ENCODE data around the gene GPATCH8.
"Not testable (repeated sequence)": the region's sequence is repeated elsewhere in the genome, so short reads cannot be mapped to it uniquely, and the experiment has no call there.

The GPATCH8 gene

DNA sequence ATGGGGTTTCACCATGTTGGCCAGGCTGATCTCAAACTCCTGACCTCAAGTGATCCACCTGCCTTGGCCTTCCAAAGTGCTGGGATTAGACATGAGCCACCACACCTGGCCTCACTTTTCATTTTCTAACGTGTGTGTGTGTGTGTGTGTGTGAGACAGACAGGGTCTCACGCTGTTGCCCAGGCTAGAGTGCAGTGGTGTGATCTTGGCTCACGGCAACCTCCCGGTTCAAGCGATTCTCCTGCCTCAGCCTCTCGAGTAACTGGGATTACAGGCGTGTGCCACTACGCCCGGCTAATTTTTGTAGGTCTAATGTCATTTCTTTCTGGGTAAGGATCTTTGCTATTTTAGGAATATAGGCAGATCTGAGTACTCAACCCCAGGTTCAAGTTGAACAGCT lies 109.1 kb downstream of the GPATCH8 start:
- DNase-seq, result not testable (repeated sequence)

DNA sequence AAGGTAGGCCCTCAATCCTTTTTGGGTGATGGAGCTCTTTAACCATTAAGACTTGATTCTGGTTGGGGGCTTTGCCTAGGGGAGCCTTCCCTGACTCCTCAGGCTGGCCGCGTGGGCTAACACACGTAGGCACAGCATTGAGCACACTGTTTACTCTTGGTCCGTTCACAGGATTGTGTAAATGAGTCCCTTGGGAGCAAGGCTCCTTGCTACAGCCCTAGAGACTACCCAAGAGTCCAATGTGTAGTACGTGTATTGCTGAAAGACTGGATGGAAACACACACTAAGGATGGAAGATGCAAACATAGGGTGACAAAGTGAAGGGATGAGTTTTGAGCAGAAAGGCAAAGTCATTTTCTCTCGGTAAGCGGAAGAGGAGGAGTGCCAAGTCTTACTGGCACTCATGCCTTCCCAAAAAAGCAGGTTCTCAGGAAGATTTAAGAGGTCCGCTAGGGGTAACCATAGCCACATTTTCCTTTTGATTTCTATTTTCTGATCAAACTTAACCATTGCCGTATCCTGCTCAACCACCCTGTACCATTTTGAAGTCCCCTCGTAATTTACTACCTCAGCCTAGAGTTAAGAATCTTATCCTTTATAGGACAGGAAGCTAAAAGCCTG lies 112.8 kb downstream of the GPATCH8 start:
- no peak for DNase-seq

DNA sequence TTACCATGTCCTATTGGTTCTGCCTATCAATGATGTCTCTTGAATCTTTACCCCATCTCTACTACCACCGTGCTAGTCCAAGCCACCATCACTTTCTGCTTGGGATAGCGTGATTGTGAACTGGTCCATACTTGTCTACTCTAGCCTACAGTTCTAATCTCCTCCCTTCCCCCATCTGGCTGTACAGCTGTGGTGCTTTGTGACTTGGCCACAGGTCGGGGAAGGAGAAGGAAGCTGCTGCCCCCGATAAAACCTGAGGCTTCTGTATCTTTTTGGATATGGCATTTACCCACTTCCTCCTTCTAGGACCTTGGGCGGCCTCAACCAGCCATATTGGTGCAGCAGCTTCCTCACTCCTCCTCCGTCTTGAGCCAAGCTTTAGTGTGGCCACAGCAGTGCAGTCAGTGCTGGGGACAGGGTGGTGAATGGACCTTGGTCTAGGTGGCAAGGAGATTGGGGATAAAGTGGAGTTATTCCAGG lies 113.4 kb downstream of the GPATCH8 start:
- peak; percentile 88 for DNase-seq

DNA sequence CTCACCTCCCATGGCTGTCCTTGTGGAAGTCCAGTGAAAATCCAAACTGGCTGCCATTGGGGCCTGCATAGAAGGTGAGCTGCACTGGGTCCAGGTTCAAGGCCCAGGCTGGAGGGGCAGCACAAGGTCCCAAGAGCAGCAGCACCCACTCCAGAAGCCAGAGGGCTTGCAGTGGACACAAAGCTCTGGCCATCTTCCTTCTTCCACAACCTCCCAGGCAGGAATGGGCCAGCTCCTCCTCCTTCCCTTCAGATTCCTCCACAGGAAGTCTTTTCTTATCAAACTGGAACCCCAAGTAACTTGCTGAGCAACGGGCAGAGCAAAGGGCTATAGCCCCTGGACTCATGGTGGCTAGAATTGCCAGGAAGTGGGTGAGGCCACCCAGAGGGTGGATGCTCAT lies 113.9 kb downstream of the GPATCH8 start, which contains the start of gene ITGA2B:
TSS of gene ITGA2B (minus strand) at position 369 of the 400 bp plus-strand sequence. CDS start at position 193, 176 bp downstream.
- no peak for DNase-seq

DNA sequence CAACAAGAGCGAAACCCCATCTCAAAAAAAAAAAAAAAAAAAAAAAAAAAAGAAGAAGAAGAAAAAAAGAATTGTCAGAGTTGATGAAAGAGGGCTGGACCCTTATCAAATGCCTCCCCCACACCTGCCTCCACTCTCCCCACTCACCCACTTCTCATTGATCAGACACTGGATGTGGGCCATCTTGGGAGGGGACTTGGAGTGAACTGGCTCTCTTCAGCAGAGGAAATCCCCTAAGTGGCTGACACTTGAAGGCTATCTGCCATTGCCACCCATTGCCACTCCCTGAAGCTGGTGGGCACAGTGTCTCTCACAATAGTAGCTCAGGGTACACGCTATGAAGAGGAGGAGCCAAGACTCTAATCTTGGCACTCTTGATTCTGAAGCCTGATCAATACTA lies 115.4 kb downstream of the GPATCH8 start:
- no peak for DNase-seq

DNA sequence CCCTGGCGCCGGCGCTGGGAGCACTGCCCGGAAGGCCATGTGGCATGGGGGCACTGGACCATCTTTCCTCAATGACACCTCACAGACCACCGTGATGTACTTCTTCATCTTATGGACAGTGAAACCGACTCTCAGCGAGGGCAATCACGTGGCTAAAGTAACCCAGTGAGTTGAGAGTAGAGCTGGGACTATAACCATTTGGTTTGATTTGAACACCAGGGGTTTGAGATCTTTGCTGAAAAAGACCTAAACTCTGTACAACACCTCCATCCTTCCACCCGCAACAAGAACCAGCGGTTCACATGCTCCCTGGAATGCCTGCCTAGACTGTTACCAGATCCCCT lies 117.1 kb downstream of the GPATCH8 start:
- no peak for DNase-seq

DNA sequence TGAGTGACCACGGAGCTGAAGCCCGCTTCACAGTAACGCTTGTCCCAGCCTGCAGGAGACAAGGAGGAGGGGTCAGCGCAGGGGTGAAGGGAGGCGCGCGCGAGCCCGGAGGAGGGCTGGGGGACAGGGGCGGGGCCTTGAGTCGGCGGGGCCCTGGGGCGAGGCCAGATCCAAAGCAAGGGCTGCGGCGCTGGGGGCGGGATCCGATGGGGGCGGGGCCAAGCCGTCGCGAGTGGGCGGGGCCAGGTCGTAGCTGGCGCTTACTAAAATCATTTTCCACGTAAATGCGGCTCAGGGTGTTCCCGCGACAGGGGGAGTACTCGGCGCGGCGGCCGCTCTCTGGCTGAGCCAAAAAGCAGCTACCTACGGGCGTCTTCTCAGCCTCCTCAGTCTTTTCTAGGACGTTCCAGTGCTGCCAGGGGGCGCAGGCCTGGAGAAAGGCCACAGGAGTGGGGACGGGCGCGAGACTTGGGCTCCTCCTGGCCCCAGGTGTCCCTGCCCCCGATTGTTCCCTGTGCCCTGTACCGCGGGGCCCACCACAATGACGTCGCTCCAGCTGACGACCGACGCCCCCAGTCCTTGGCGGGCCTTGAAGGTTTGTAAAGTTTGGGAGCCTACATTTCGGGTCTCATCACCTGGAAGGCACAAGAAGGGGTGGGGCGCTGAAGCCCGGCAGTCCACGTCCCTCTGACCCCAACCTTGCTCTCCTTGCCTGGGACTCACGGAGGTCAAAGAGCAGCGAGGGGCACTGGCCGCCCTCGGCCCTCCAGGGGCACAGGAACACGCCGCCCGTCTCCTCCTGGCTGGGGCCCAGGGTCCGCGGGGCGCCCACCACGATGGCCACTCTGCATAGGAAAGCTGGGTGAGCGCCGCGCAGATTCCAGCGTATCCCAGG lies 117.7 kb downstream of the GPATCH8 start:
- no peak for DNase-seq

DNA sequence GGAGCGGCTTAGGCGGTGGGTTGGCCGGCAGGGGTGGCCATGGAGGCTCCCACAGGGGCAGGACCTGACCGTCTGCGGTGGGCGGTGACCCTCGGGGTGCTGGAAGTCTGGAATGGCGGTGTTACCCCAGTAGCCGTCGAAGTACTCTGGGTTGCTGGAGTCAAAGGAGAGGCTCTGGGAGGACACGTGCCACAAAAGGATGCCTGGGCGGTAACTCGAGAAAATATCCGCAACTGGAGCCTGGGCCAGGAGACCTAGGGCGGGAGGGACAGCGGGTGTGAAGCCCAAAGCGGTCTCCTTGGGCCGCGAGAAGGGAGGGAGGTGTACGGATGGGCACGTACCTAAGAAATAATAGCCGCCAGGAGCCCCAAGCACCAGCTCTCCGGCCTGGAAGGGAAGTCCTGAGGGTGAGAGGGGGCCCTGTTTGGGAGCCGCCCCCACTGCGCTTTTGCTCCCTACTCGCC lies 118.4 kb downstream of the GPATCH8 start:
- no peak for DNase-seq

DNA sequence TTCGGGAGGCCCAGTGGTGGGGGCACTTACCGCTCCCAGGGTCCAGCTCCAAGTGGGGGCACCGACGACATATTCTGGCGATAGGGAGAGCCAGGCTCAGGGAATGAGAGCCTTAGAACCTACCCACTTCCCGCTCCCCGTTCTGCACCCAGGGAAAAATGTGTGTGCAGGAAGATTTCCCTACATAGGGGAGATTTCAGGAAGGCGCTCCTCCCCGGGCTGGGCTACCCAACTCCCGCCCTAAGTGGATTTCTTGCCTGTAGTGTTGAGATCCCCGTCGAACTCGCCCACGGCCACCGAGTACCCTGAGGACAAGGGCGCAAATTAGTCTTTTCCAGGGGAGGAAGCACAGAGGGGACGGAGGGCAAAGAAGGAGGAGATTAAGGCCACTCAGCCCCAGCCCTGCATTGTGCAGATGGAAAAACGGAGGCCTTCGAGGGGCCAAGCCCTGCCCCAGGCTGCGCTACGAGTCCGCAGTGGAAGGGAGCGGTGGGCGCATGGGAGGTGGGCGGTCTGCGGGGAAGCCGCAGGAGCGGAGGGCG lies 118.9 kb downstream of the GPATCH8 start:
- no peak for DNase-seq

DNA sequence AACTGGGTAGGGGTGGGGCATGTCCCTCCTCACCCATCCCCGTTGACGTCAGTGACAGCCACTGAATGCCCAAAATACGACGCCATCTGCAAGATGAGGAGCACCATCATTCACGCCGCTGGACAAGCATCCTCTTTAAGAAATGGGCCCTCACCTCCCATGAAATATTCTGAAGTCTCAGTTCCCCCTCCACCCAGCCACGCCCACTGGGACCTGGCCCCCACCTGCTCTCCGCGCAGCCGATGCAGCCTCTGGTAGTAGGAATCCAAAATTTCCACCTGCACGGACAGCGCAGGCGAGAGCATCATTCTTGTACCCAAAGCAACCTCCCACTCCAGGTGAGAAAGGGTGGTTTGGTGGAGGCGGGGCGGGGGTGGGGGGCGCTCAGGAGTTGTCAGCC lies 119.3 kb downstream of the GPATCH8 start:
- DNase-seq, result no peak

DNA sequence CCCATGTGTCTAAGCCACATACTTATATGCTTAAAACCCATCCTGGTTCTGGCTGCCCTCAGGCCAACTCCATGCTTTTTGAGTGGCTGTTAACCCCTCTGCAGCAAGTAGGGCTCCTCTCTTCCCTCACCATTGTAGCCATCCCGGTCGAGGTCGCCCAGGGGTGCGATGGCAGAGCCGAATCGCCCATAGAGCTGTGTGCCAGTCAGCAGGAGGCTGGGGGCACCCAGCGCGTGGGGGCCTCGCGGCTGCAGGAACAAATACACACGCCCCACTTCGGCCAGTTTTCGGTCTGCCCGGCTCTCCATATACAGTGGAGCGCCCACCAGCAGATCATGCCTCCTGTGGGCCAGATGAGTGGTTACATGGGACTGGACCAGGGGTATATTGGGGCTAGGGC lies 119.8 kb downstream of the GPATCH8 start:
- no peak for DNase-seq

DNA sequence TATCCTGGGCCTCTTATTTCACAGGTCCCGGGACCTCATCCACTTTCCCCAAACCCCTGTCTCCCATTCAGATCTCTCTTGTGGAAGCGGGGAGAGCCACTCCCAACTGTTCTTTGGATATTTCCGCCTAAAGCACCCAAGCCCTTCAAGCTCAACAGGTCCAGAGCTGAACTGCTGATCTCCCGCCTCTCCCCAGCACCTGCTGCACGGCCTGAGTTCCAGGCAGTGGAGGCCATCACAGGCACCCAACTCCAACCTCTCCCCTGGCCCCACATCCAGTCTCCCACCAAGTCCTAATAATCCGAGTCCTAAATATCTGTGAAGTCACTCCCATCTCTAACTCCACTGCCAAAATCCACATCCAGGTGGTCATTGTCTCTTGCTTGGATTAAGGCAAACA lies 120.3 kb downstream of the GPATCH8 start:
- DNase-seq, result no peak

DNA sequence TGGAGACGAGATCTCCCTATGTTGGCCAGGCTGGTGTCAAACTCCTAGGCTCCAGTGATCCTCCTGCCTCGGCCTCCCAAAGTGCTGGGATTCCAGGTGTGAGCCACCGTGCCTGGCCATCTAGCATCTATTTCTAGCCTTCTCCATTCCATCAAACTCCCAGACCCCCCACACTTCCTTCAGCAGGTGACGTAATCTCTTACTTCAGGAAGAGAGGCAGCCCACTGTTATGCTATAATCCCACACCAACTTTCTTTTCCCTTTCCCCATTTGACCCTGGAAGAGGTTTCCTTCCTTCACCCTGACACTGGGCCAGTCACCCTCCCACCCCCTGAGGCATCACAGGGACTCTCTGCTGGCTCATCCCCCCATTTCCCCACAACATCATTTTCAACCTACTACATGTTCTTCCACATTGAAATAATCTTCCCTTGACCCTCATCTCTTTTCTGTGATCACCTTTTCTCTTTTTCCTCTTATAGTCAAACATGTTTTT lies 121.3 kb downstream of the GPATCH8 start:
- no peak for DNase-seq

DNA sequence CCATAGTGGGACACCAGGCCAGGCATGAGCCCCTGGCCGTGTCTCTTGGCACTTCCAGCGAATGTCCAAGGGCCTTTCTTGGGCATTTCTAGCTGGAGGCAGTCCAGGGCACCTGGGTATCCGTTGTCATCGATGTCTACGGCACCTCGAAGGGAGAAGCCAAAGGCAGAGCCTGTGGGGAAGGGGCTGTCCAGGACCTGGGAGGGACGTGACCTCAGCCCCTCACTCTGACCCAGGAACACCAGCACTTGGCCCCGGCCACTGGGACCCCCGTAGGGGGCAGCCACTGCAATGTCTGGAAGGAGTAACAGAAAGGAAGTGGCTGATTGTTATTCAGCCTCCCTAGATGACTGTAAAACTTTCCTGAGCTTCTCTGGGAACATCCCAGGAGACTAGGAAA lies 122.4 kb downstream of the GPATCH8 start:
- no peak for DNase-seq

DNA sequence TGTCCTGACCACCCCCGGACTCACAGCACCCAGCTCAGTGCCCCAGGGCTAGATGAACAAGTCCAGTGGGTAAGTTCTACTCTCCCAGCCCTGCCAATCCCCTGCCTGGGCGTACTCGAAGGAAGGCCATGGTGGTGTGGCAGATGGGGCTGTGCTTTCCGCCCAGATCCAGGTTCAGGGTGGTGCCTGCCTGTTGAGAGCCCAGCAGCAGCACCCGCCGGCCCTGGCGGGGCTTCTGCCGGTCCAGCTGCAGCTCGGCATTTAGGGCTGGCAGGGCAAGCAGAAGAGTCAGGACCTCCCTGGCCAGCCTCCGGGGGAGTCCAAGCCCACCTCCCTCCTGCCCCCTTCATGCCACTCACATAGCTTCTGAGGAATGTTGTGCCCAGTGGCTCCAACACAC lies 123.3 kb downstream of the GPATCH8 start:
- DNase-seq, result no peak

DNA sequence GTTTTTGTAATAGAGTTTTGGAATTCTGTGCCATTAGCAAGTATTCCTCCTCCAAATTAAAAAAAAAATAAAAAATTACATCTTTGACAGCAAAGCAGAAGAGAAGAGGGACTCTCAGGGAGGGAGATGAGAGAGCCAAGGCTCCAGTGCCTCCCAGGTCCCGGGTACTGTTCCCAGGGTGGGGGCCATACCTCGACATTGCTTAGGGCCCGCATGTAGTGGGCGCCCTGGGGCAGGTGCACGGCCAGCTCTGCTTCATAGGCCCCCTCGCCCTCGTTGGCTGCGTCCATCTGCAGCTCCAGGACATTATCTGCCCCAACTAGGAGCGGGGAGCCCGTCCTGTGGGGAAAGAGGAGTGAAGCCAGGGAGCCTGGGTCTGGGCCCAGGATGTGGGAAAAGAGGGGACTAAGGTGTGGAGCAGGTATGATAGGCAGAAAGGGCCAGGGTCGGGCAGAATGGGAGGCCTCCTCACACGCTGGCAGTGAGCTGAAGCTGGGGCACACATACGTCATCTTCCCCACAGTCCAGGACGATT lies 125.0 kb downstream of the GPATCH8 start:
- no peak for DNase-seq

DNA sequence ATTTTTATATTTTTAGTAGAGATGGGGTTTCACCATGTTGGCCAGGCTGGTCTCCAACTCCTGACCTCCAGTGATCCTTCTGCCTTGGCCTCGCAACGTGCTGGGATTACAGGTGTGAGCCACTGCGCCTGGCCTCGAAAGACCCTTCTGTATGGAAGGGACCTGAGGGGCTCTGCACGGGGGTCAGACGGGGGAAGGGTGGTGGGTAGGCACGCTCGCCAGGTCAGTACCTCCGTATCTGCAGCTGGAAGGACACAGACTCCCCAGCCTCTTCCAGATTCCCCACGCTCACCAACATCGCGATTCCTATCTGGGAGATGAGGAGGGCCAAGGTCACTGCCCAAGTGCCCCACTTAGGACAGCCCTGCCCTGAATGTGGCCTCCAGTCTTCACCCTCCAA lies 126.4 kb downstream of the GPATCH8 start:
- no peak for DNase-seq

DNA sequence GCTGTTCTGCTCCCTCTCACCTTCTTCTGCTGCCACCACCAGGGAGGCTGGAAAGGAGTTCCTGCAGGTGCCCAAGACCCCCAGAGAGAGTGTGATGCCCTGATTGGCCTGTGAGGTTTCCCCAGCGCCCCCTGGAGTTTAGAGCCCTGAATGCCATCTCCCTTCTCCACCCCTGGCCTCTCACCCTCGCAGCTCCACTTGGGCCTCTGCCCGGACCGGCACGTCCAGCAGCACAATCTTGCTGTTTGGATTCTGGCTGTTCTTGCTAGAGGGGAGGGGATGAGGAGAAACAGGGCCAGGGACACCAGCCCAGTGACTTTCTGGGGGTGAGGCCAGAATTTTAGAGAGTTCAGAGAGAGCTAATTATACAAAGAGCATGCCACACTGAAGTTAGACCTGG lies 127.1 kb downstream of the GPATCH8 start:
- no peak for DNase-seq

DNA sequence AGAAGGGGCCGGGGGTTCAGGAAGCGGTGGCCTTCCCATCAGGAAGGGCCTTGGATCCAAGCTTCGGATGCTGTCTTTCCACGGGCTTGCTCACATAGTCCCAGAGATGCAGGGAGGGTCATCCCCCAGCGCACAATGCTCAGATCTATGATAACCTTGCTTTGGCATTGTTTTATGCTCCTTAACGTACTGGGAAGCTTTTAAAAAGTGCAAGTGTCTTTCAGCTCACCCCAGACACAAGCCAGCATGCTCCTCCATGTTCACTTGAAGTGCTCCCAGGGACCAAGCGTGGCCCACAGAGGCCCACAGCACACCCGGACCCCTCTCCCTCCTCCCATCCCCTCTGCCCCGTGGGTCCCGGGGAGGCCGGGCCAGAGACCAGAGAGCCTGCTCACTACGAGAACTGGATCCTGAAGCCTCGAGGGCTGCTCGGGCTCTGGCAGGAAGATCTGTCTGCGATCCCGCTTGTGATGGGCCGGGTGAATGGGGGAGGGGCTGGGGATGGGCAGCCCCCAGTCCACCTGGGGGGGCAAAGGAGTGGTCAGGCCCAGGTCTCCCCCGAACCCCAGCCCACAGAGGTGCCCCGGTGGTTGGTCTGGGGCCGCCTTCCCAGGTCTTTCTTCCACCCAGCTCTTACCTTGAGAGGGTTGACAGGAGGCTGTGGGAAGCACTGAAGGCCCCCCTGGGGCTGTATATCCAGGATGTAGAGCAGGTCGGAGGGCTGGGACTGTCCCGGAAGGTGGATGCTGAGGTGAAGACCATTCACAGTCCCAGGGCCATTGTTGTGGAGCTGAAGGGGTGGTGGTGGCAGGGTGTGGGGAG lies 127.8 kb downstream of the GPATCH8 start:
- no peak for DNase-seq

DNA sequence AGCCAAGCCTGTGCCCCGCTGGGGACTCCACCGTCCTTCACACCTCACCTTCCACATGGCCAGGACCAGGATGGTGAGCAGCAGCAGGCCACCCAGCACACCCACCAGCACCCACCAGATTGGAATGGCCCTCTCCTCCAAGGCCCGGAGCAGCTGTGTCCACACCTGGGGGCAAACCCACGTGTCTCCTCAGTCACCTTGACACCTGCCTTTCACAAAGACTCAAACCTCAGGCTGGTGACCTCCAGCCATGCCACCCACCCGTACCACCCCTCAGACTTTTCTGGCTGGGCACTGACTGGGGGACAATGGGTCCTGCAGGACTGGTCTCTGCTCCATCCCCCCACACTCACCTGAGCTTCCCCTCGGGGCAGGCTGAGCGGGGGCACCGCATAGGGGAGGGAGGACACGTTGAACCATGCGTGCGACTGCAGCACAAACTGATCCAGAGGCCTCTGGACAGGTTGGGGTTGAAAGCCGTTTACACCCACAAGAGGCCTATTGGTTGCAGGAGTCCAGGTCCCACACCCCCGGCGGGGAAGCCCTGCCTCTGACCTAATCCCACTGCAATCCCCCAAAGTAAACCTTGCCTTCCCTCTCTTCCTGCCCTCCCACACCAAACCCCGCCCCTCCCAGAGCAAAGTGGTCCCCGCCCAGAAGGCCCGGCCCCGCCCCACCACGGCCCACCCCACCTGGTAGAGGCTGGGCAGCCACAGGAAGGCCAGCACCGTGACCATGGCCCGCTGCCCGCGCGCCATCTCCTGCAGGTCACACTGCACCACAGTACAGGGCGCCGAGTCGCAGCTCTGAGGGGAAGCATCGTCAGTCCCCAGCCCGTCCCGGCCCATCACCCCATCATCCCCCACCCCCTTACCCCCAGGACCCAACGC lies 128.7 kb downstream of the GPATCH8 start:
- DNase-seq, result no peak

DNA sequence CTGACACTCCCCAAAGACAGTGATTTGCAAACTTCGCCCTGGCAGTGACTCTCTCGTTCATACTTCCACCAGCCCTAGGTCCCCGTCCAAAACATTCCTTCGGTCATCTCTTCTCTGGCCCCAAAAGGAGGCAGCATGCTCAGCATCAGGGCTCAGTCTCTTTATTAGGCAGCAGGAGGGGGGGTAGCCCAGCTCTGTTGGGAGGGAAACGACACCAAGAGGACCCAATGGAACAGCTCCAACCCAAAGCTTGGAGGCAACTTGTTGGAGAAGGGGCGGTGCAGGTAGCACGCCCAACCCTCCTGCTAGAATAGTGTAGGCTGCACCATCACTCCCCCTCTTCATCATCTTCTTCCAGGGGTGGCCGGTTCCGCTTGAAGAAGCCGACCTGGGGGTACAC lies 131.2 kb downstream of the GPATCH8 start:
- DNase-seq, result no peak
